ENCODE results near the gene PCP2.
A peak's percentile ranks its signal among the peaks of the same experiment; 100 is the strongest.

PCP2 gene

DNA sequence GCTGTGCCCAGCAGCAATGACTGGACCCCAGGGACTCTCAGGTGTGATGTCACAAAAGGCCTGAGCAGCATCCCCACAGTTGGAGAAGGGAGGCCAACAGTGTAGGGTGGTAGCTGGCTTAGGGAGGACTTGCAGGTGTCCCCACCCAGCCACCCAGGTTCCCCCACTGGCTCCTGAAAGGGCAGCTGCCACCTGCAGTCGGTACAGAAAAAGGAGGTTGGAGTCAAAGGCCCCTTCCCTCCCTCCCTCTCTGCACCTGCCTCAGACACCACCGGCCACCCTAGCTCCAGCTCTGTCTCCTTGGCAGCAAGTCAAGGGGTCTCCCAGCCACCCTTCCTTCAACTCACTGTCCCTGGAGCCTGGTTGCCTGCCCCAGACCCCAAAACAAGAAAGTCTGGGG is at the start of gene PCP2:
PCP2 (minus strand) TSS at position 22 of the 400 bp plus-strand sequence. CDS start 262 bp downstream, outside the sequence.
- DNase-seq (ENCODE audit: low read depth in 2 of 2): no peak

- DNase-seq (ENCODE audit: low read depth in 2 of 2): no peak
These were observed 48.8 kb upstream of the PCP2 start for GRCh38 chr19:7682175-7682855.

GRCh38 chr19:7681340-7682174 is 48.0 kb upstream of the PCP2 start:
- DNase-seq (ENCODE audit: low read depth in 2 of 2): peak; percentile 57 to 71

GRCh38 chr19:7680606-7681339 is 47.3 kb upstream of the PCP2 start, which contains the start of gene TRAPPC5:
Gene TRAPPC5, plus strand, starts transcription at chr19:7680833. Its CDS starts 1,421 bp downstream, at chr19:7682254.
- DNase-seq (ENCODE audit: low read depth in 2 of 2): peak; percentile 70 to 78

DNA sequence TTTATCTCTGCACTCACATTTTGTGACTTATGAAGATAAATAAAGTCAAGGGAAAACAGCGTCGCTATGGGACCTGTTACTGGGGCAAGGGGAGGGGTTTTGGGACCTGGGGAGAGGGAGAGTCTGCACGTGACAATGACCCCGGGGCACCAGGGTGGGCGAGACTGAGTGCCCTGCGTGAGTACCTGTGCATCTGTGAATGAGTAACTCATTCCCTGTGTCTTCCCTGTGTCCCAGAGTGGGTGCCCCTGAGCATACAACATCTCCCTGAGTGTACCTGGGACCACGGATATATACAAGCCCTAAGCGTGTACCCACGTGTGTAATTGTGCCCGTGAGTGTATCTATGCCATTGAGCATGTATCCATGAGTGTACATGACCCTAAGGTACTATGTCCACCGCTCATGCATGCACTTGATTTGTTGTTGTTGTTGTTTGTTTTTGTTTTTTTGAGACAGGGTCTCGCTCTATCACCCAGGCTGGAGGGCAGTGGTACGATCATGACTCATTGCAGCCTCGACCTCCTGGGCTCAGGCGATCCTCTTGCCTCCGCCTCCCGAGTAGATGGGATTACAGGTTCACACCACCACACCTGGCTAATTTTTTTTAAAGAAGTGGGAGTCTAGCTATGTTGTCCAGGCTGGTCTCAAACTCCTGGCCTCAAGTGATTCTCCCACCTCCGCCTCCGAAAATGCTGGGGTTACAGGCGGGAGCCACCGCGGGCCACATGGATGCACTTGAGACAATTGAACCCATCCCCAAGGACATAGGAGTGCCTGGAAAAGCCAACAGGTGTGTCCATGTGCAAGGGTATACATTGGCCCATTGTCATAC is 46.5 kb upstream of the PCP2 start:
- DNase-seq (ENCODE audit: low read depth in 2 of 2): no peak

DNA sequence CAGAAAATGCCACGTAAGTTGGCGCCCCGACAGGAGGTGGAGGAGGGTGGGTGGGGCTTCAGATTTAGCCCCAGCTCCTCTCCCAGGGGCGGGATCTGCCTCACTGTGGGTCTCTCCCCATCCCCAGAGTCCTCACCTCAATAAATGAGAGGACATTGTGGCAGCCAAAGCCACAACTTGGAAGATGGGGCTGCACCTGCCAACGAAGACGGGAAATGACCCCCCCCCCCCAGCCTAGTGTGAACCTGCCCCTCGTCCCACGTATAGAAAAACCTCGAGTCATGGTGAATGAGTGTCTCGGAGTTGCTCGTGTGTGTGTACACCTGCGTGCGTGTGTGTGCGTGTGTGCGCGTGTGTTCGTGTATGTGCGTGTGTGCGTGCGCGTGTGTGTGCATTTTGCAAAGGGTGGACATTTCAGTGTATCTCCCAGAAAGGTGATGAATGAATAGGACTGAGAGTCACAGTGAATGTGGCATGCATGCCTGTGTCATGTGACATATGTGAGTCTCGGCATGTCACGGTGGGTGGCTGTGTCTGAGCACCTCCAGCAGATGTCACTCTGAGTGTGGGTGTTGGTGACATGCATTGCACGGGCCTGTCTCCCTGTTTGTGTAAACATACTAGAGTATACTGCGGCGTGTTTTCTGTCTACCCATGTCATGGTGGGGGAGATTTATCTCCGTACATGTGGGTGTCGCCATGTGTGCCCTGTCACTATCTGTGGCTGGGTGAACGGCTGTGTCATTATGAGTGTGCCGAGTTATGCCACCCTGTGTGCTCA is 45.6 kb upstream of the PCP2 start:
- DNase-seq (ENCODE audit: low read depth in 2 of 2): peak; percentile 31 to 49

DNA sequence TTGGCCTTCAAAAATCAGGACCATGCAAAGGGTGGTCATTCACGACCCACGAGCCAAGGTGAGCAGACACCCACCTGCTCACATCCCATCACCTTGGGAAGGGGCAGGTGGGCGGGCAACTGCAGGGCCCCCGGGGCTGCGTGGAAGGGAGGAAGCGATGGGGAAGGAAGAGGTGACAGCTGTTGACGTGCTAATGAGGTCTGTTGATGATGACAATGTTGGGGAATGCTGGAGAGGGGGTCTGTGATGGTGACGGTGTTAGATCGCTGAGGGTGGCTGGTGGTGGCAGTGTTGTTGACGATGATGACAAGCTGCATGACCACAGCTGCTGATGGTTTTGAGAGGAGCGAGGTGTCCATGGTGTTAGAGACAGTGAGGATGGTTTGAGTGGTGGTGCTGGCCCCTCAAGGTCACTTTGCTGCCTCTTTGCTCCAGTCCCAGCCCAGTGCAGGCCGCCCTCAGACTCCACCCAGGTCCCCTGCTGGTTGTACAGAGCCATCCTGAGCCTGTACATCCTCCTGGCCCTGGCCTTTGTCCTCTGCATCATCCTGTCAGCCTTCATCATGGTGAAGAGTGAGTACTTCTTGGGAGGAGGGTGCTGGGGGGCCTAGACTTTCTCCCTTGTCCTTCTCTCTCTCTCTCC is 44.3 kb upstream of the PCP2 start:
- DNase-seq (ENCODE audit: low read depth in 2 of 2): no peak

- no peak for DNase-seq (ENCODE audit: low read depth in 2 of 2)
These were observed 43.3 kb upstream of the PCP2 start, which contains the start of gene MCEMP1 for GRCh38 chr19:7676854-7677253. Gene MCEMP1, plus strand, starts transcription at chr19:7677090. Its CDS starts 31 bp downstream, at chr19:7677121.

DNA sequence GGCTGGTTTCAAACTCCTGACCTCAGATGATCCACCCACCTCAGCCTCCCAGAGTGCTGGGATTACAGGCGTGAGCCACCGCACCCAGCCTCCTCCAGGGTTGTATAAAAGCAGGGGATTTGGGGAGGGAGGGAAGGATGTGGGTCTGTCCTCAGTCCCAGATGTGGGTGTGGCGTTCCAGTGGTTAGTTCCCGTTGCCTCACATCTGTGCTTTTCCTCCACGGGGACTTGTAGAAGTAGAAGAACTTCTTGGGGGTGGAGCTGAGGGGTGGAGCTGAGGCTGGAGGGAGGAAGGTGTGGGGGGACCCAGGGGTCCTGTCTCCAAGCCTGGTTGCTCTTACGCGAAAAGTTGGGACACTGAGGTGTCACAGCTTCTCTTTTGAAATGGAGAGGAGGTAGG is 42.9 kb upstream of the PCP2 start:
- DNase-seq (ENCODE audit: low read depth in 2 of 2): no peak

DNA sequence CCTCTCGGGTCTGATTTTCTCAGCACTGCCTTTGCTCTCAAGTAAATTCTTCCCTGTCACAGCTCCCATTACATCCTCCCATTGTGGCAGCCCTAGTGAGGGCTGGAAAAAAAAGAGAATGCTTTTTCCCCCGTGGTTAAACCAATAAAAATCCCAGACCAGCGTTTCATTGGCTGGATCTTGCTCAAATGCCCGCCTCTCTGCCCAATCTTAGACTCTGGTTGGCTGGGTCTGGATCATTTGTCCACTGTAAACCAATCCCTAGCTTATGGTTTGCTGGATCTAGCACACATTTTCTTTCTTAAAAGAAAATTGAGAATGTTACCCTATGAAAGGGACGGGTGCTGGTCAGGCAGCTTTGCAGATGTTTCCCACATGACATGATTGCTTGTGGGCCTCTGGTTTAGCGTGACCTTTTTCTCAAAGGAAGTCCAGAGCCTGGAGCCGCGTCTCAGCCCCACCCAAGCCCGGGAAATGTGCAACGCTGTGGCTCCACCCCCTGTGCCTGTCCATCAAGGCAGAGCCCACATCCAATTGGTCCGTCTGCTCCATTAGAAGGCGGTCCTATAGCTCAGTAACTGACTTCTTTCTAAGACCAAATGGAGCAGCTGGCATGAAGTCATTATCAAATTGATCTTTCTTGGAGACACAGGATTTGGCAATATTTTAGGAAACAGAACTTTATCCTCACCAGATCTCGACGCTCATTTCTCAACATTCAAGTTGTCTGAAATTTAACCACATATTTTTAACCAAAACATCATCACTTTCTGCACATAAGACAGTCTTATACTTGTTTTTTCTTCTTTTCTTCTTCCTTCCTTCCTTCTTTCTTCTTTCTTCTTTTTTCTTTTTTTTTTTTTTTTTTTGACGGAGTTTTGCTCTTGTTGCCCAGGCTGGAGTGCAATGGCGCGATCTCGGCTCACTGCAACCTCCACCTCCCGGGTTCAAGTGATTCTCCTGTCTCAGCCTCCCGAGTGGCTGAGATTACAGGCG is 40.8 kb upstream of the PCP2 start:
- DNase-seq (ENCODE audit: low read depth in 2 of 2): no peak

GRCh38 chr19:7672522-7672921 is 39.0 kb upstream of the PCP2 start:
- no peak for DNase-seq (ENCODE audit: low read depth in 2 of 2)

- no peak for DNase-seq (ENCODE audit: low read depth in 2 of 2)
These were observed 37.3 kb upstream of the PCP2 start for GRCh38 chr19:7670790-7671189.

- no peak for DNase-seq (ENCODE audit: low read depth in 2 of 2)
These were observed 36.7 kb upstream of the PCP2 start for GRCh38 chr19:7670150-7670783.

DNA sequence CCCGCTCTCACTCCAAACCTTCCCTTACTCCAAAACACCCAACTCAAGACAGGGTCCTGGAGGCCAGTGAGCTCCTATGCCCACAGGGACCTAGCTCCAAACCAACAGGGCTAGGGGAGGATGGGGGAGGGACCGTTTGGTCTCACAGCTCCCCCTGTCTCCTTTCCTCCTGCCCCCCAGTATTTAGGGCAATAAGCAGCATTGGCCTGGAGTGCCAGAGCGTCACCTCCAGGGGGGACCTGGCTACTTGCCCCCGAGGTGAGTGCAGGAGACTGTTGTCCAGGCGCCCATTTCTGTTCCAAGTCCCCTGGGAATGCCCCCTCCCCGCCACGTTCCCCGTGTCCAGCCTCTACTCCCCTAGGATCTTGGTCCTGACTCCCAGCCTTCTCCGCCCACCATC is 36.1 kb upstream of the PCP2 start:
- no peak for DNase-seq (ENCODE audit: low read depth in 2 of 2)

GRCh38 chr19:7668842-7669241 is 35.3 kb upstream of the PCP2 start, which contains the start of gene RETN:
Gene RETN, plus strand, starts transcription at chr19:7669049. Its CDS starts 278 bp downstream, at chr19:7669327.
- DNase-seq (ENCODE audit: low read depth in 2 of 2): no peak

DNA sequence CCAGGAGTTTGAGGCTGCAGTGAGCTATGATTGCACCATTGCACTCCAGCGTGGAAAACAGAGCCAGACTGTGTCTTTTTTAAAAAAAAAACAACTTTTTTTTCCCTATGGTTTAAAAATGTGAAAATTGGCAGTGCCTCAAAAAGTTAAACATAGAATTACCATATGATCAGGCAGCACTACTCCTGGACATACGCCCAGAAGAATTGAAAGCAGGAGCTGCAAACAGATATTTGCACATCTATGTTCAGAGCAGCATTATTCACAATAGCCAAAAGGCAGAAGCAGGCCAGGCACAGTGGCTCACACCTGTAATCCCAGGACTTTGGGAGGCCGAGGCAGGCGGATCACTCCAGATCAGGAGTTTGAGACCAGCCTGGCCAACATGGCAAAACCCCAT is 31.6 kb upstream of the PCP2 start:
- no peak for DNase-seq (ENCODE audit: low read depth in 2 of 2)

DNA sequence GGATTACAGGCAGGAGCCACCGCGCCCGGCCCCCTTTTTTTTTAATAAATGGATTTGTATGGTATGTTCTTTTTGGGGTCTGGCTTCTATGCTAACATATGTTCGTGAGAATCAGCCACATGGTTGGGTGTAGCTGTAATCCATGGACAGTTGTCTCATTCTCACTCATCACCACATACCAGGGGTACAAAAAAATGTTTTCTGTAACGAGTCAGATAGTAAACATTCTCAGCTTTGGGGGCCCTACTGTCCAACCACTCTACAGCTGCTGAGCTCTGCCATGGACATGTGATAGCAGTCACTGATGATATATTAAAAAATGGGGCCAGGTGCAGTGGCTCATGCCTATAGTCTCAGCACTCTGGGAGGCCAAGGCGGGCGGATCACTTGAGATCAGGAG is 30.2 kb upstream of the PCP2 start:
- DNase-seq (ENCODE audit: low read depth in 2 of 2): no peak

- DNase-seq (ENCODE audit: low read depth in 2 of 2): no peak
These were observed 29.1 kb upstream of the PCP2 start for GRCh38 chr19:7662657-7663056.

Measured in stimulated activated CD4-positive, alpha-beta T cell treated with anti-CD3 and anti-CD28 coated beads, Interleukin-1b, Interleukin-23, amount 100 ng/mL, for 1 hour (primary cell).